Urinary bladder (tissue), 4 donors: ENCODE measurements around the gene RBM20. TPM values are rescaled to one million over a fixed set of nuclear protein-coding genes. Genes with fewer than 3 reads are reported as not detected.

ENCODE experiments used
- DNase-seq: peaks from one replicate; pipeline ENCODE4 v3.0.0-alpha.2; 2015; ENCODE audit errors: extremely low spot score
- H3K27ac ChIP-seq: one replicate; pipeline ENCODE4 v1.5.1; 2013; ENCODE audit warnings: low read depth, mild to moderate bottlenecking, moderate library complexity
- H3K36me3 ChIP-seq: one replicate; pipeline ENCODE4 v1.6.1; 2013; ENCODE audit warnings: mild to moderate bottlenecking, moderate library complexity; ENCODE audit not compliant: insufficient read depth
- H3K4me1 ChIP-seq: one replicate; pipeline ENCODE4 v1.6.1; 2013; ENCODE audit warnings: mild to moderate bottlenecking, moderate library complexity; ENCODE audit not compliant: insufficient read depth
- H3K4me3 ChIP-seq: one replicate; pipeline ENCODE4 v1.5.1; 2013; ENCODE audit warnings: low read depth, low read length
- WGBS: extraction: QIAGEN DNeasy Blood & Tissue Kit; methylation state at CpG from one replicate; pipeline ENCODE4 v1.1.7; 2013; 5-methylcytosine and 5-hydroxymethylcytosine counted together
- polyA plus RNA-seq: library from polyadenylated mRNA; stranded (reverse); fragments of 200-250 nt; gene quantifications from one replicate; pipeline ENCODE4 v1.2.3, GENCODE V29; 2013
- total RNA-seq: library from RNA; depleted of rRNA; stranded (reverse); fragments of >200 nt; gene quantifications from one replicate; pipeline ENCODE4 v1.2.3, GENCODE V29; 2014
- donor health status: healthy with polysubstance abuse.
- donor health status: healthy.

RBM20 gene
- total and polyA plus RNA-seq, 2 donors: 0.68 to 2.3 TPM

GRCh38 chr10:110821508-110821907, 177.4 kb downstream of the RBM20 start:
- H3K27ac ChIP-seq: peak overlapping the region; percentile 40
- no peak overlapping the region for H3K4me3 ChIP-seq
- H3K4me1 ChIP-seq: no peaks in the 10 kb centered on the region
- WGBS: 40% methylated on average over 7 of the region's 7 CpGs
- DNase-seq: no peak
- H3K36me3 ChIP-seq: no peaks in the 10 kb centered on the region

GRCh38 chr10:110822035-110822711, 178.0 kb downstream of the RBM20 start:
- no peak for DNase-seq
- H3K4me1 ChIP-seq: no peaks in the 10 kb centered on the region
- H3K36me3 ChIP-seq: no peaks in the 10 kb centered on the region
- H3K4me3 ChIP-seq: no peak overlapping the region
- WGBS: 24% methylated on average over 4 of the region's 4 CpGs
- H3K27ac ChIP-seq: peak overlapping the region; percentile 35

GRCh38 chr10:110822712-110823311, 178.7 kb downstream of the RBM20 start:
- Histone ChIP-seq H3K4me1 (no peaks in the 10 kb centered on the region), H3K4me3 (no peak overlapping the region), H3K36me3 (no peaks in the 10 kb centered on the region), H3K27ac (no peak overlapping the region)
- WGBS: 48% methylated on average over 8 of the region's 8 CpGs
- DNase-seq: no peak

- no peak for DNase-seq
- H3K27ac ChIP-seq: no peak overlapping the region
- WGBS: 46% methylated on average over 1 of the region's 1 CpG
These were observed 180.0 kb downstream of the RBM20 start for GRCh38 chr10:110824152-110824441.

DNA sequence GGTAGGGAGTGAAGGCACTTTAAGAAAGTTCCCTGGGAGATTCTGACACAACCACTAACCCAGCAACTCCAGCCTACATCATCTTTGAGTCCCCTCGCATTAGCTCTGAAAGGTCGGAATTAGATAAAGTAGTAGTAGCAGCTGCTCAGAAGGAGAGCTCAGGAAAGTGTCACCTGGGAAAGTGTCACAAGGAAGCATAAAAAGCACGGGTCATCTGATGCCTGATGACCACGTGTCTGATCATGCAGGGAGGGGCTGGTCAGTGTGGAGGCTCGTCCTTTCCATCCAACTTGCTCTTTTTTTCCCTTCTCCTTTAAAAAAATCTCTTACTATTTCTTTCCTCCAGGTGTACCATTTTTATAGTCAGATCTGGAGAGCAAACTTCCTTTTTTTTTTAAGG, 180.5 kb downstream of the RBM20 start:
- no peaks in the 10 kb centered on the region for H3K4me1 ChIP-seq
- H3K36me3 ChIP-seq: no peaks in the 10 kb centered on the region
- no peak for DNase-seq
- H3K27ac ChIP-seq: no peak overlapping the region
- no peak overlapping the region for H3K4me3 ChIP-seq
- WGBS: 66% methylated on average over 5 of the region's 5 CpGs

More at GRCh38 chr10:110824152-110824441, 180.0 kb downstream of the RBM20 start:
- Histone ChIP-seq H3K4me3 (no peak overlapping the region), H3K36me3 (no peaks in the 10 kb centered on the region), H3K4me1 (no peaks in the 10 kb centered on the region)

DNA sequence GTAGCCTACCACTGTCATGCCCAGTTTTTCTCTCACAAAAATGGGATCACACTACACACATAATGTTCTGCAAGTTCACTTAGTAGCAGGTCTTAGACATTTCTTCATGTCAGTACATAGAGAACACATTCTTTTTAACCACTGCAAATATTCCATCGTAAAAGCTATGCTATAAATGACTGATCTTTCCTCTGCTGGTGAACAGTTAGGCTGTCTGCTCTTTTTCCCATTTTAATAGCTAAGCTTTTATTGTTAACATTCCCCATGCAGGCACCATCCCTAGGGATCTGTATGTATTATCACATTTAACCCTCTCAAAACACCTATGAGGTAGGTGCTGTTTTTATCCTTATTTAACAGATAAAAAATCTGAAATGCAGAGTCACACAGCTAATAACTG, 181.4 kb downstream of the RBM20 start:
- no peaks in the 10 kb centered on the region for H3K36me3 ChIP-seq
- 49% methylated on average over 1 of the region's 1 CpG for WGBS
- H3K27ac ChIP-seq: no peak overlapping the region
- no peak for DNase-seq
- no peak overlapping the region for H3K4me3 ChIP-seq
- no peaks in the 10 kb centered on the region for H3K4me1 ChIP-seq

DNA sequence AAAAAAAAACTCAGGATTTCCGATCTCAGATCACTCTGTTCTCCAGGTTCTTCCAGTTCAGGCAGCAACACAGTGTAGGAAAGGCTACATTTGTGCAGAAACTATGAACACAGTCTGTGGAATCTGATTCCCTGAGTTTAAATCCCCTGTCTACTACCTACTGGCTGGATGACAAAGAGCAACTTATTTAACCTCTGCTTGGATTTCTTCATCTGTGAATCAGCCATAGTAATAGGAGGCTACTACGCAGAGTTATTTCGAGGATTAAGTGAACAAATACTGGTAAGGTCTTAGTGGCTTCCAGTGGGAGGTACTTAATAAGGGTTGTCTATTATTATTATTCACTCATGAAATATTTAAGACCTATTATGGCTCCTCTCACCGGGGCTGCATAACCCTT, 183.3 kb downstream of the RBM20 start:
- H3K4me3 ChIP-seq: no peak overlapping the region
- no peaks in the 10 kb centered on the region for H3K4me1 ChIP-seq
- H3K27ac ChIP-seq: no peak overlapping the region
- no peaks in the 10 kb centered on the region for H3K36me3 ChIP-seq
- 32% methylated on average over 4 of the region's 4 CpGs for WGBS
- no peak for DNase-seq

- Histone ChIP-seq H3K36me3 (no peaks in the 10 kb centered on the region), H3K27ac (no peak overlapping the region), H3K4me3 (no peak overlapping the region), H3K4me1 (no peaks in the 10 kb centered on the region)
- 20% methylated on average over 8 of the region's 8 CpGs for WGBS
- no peak for DNase-seq
These were observed 183.7 kb downstream of the RBM20 start for GRCh38 chr10:110827875-110828274.

- Histone ChIP-seq H3K27ac (peak overlapping the region; percentile 51), H3K36me3 (no peaks in the 10 kb centered on the region), H3K4me3 (no peak overlapping the region), H3K4me1 (no peaks in the 10 kb centered on the region)
- no peak for DNase-seq
- 62% methylated on average over 2 of the region's 2 CpGs for WGBS
These were observed 184.4 kb downstream of the RBM20 start for GRCh38 chr10:110828525-110828924.

GRCh38 chr10:110829721-110830410, 185.7 kb downstream of the RBM20 start:
- no peaks in the 10 kb centered on the region for H3K36me3 ChIP-seq
- 92% methylated on average over 11 of the region's 11 CpGs for WGBS
- H3K4me1 ChIP-seq: no peaks in the 10 kb centered on the region
- no peak for DNase-seq
- H3K27ac ChIP-seq: no peak overlapping the region
- H3K4me3 ChIP-seq: no peak overlapping the region

- no peak for DNase-seq
- no peak overlapping the region for H3K4me3 ChIP-seq
- WGBS: 82% methylated on average over 13 of the region's 13 CpGs
- H3K36me3 ChIP-seq: no peaks in the 10 kb centered on the region
- no peak overlapping the region for H3K27ac ChIP-seq
- H3K4me1 ChIP-seq: peaks cover 2% of the 10 kb centered on the region
These were observed 189.3 kb downstream of the RBM20 start for GRCh38 chr10:110833234-110833940.

GRCh38 chr10:110833941-110834628, 189.9 kb downstream of the RBM20 start:
- Histone ChIP-seq H3K4me3 (no peak overlapping the region), H3K36me3 (no peaks in the 10 kb centered on the region), H3K27ac (peak overlapping the region; percentile 47), H3K4me1 (peaks cover 2% of the 10 kb centered on the region)
- DNase-seq: no peak
- WGBS: 75% methylated on average over 14 of the region's 14 CpGs

GRCh38 chr10:110834629-110835301, 190.6 kb downstream of the RBM20 start:
- peak; percentile 82 for DNase-seq
- 23% methylated on average over 6 of the region's 6 CpGs for WGBS
- Histone ChIP-seq H3K27ac (peak overlapping the region; percentile 47), H3K36me3 (no peaks in the 10 kb centered on the region), H3K4me1 (peaks cover 2% of the 10 kb centered on the region), H3K4me3 (no peak overlapping the region)
